HL-60 (cell line): ENCODE measurements around the gene SHE.

Experiments used
- CTCF ChIP-seq: IDR thresholded peaks from one replicate; pipeline ENCODE4 v1.5.1; 2011; ENCODE audit warnings: low read length, control low read depth, inconsistent platforms; ENCODE audit not compliant: insufficient read depth
- POLR2AphosphoS5 ChIP-seq: IDR thresholded peaks from 2 replicates; pipeline ENCODE4 v1.6.1; 2012; ENCODE audit warnings: low read depth
- REST ChIP-seq: IDR thresholded peaks from 2 replicates; pipeline ENCODE4 v1.6.1; 2012; ENCODE audit warnings: low read depth; ENCODE audit not compliant: insufficient replicate concordance

GRCh38 chr1:154489695-154490274, 12.4 kb downstream of the SHE start:
- TF ChIP-seq CTCF (no peak), POLR2AphosphoS5 (no peak), REST (no peak)
